Measurements from ENCODE around the gene ALDOC. TPM values are rescaled to one million over a fixed set of nuclear protein-coding genes. Genes with fewer than 3 reads are reported as not detected.

ALDOC gene
- total RNA-seq, 1 experiment from 2014 or later: 53.2 TPM

GRCh38 chr17:28579526-28579925 lies 2.8 kb upstream of the ALDOC start:
- H3K4ac ChIP-seq (ENCODE audit: low read depth, low read length): no peak overlapping the region
- H3K9me3 ChIP-seq (ENCODE audit: control insufficient read depth, low read depth, low read length): no peaks in the 10 kb centered on the region
- no peak overlapping the region for H2BK20ac ChIP-seq (ENCODE audit: low read depth, low read length, poor library complexity, severe bottlenecking)
- H3K23me2 ChIP-seq (ENCODE audit: insufficient read length, low read depth, low read length, poor library complexity, severe bottlenecking): no peaks in the 10 kb centered on the region
- no peak overlapping the region for H3K18ac ChIP-seq (ENCODE audit: insufficient read length, low read depth, low read length)
- no peak overlapping the region for H2BK15ac ChIP-seq (ENCODE audit: low read depth, low read length)
- no peak overlapping the region for H3T11ph ChIP-seq (ENCODE audit: low read length)
- H3K27me3 Mint-ChIP-seq (ENCODE audit: low read depth): no peaks in the 10 kb centered on the region
- H3K79me1 ChIP-seq (ENCODE audit: insufficient read depth, low read depth, low read length, poor library complexity, severe bottlenecking): no peaks in the 10 kb centered on the region
- no peak overlapping the region for H4K91ac ChIP-seq (ENCODE audit: insufficient read length, low read depth, low read length)
- no peak overlapping the region for H3K4me2 ChIP-seq (ENCODE audit: insufficient read depth, insufficient read length, low read length)
- no peak overlapping the region for H3K27ac ChIP-seq (ENCODE audit: insufficient read length, low read depth, low read length)
- H3K56ac ChIP-seq (ENCODE audit: insufficient read length, low read depth, low read length): no peak overlapping the region
- no peak overlapping the region for H2BK5ac ChIP-seq (ENCODE audit: insufficient read length, low read length)
- no peak overlapping the region for H2BK12ac ChIP-seq (ENCODE audit: insufficient read length, low read depth, low read length)
- peaks cover 20 to 44% (median 40%) of the 10 kb centered on the region in 3 experiments; a peak in 6 of 7 replicates for H3K36me3 Mint-ChIP-seq (ENCODE audit: insufficient read depth in 1 of 3, low read depth in 3 of 3)
- no peak overlapping the region for H2BK120ac ChIP-seq (ENCODE audit: low read depth, low read length, poor library complexity, severe bottlenecking)
- H4K20me1 ChIP-seq (ENCODE audit: control insufficient read depth, insufficient read depth, insufficient read length): peaks cover 2% of the 10 kb centered on the region
- no peak overlapping the region for H2AK5ac ChIP-seq (ENCODE audit: insufficient read length, low read length)
- WGBS (ENCODE audit: extremely low coverage, insufficient read length, low lambda C conversion rate): no CpG with 5 or more reads among the region's 4 CpGs
- no peak overlapping the region for H3K4me3 Mint-ChIP-seq
- no peak overlapping the region for H4K5ac ChIP-seq (ENCODE audit: insufficient read length, low read depth, low read length)
- H3K27ac Mint-ChIP-seq: no peak overlapping the region
- H3K27me3 ChIP-seq (ENCODE audit: insufficient read depth, low read length): no peaks in the 10 kb centered on the region
- H3K79me2 ChIP-seq (ENCODE audit: insufficient read depth, low read length): no peaks in the 10 kb centered on the region
- H3K9ac ChIP-seq (ENCODE audit: extremely low read depth, insufficient read length, low read length): no peak overlapping the region
- no peak overlapping the region for H3K14ac ChIP-seq (ENCODE audit: insufficient read depth, low read length)
- peaks cover 12 to 15% of the 10 kb centered on the region in 2 experiments for H3K4me1 Mint-ChIP-seq
- H3K4me1 ChIP-seq (ENCODE audit: insufficient read depth, low read length): no peaks in the 10 kb centered on the region
- no peaks in the 10 kb centered on the region for H3K9me3 Mint-ChIP-seq
- TF ChIP-seq CTCF (conservative IDR thresholded peaks at IDR 0.05): no peak
- no peak overlapping the region for H4K8ac ChIP-seq (replicated peaks; ENCODE audit: insufficient read length, low read depth, low read length)
- H2AFZ ChIP-seq (ENCODE audit: low read length): no peak overlapping the region
- H3K23ac ChIP-seq (ENCODE audit: insufficient read length, low read depth, low read length): no peak overlapping the region
- DNase-seq: no peak

All from H9 (cell line).